ENCODE measurements around the gene MAPRE3. TPM values are rescaled to one million over a fixed set of nuclear protein-coding genes. Genes with fewer than 3 reads are reported as not detected.

The MAPRE3 gene
- total RNA-seq, 1 experiment from 2014 or later = 4.9 TPM

- Histone ChIP-seq H3K27me3 (replicated peaks; ENCODE audit: control insufficient read depth, insufficient read depth, low read length) (no peaks in the 10 kb centered on the region), H3K36me3 (ENCODE audit: control insufficient read depth, insufficient read depth, low read length) (no peaks in the 10 kb centered on the region), H3K4me1 (no peaks in the 10 kb centered on the region), H3K4me3 (ENCODE audit: low read depth, low read length) (no peak overlapping the region), H3K9me3 (no peaks in the 10 kb centered on the region)
- Mint-ChIP-seq H3K9me3 (ENCODE audit: unreplicated experiment) (no peaks in the 10 kb centered on the region), H3K27me3 (ENCODE audit: insufficient read depth, unreplicated experiment) (no peaks in the 10 kb centered on the region), H3K27ac (ENCODE audit: unreplicated experiment) (no peak overlapping the region), H3K4me1 (ENCODE audit: low read depth, unreplicated experiment) (peaks cover 6% of the 10 kb centered on the region), H3K4me3 (ENCODE audit: unreplicated experiment) (no peak overlapping the region), H3K36me3 (ENCODE audit: insufficient read depth, unreplicated experiment) (no peaks in the 10 kb centered on the region)
- ChIA-PET CTCF (interaction anchor here (0.8 to 1.1 kb wide), 3 partner anchors 11 to 560 kb away, joined by 3 to 4 read pairs (median 3); no protein-coding TSS in a partner anchor), POLR2A (interaction anchor here (0.5 kb wide), 1 partner anchor 138 kb away, joined by 3 read pairs; no protein-coding TSS in a partner anchor)
- intact Hi-C loops (cut with micrococcal nuclease; ENCODE audit: unreplicated experiment) = no loop called here
- no peak for DNase-seq
- TF ChIP-seq CTCF (IDR thresholded peaks at IDR 0.05; ENCODE audit: insufficient read depth in 1 of 2, low read depth in 1 of 2, low read length in 1 of 2, severe bottlenecking in 1 of 2, unreplicated experiment in 1 of 2) = no peak
- BruUV-seq (replicated peaks) = no TSS peak
Measured at GRCh38 chr2:26932974-26933373, 37.5 kb upstream of the MAPRE3 start.

GRCh38 chr2:26933431-26934334 lies 36.8 kb upstream of the MAPRE3 start:
- no peak for DNase-seq
- no peak overlapping the region for H3K27ac Mint-ChIP-seq (ENCODE audit: unreplicated experiment)
- H3K9me3 Mint-ChIP-seq (ENCODE audit: unreplicated experiment) = no peaks in the 10 kb centered on the region
- POLR2A ChIA-PET = no interaction called here
- Histone ChIP-seq H3K4me3 (ENCODE audit: low read depth, low read length) (no peak overlapping the region), H3K9me3 (no peaks in the 10 kb centered on the region), H3K4me1 (no peaks in the 10 kb centered on the region), H3K36me3 (ENCODE audit: control insufficient read depth, insufficient read depth, low read length) (no peaks in the 10 kb centered on the region), H3K27me3 (replicated peaks; ENCODE audit: control insufficient read depth, insufficient read depth, low read length) (no peaks in the 10 kb centered on the region)
- no peak overlapping the region for H3K4me3 Mint-ChIP-seq (ENCODE audit: unreplicated experiment)
- H3K27me3 Mint-ChIP-seq (ENCODE audit: insufficient read depth, unreplicated experiment) = no peaks in the 10 kb centered on the region
- intact Hi-C loops (cut with micrococcal nuclease; ENCODE audit: unreplicated experiment) = no loop called here
- BruUV-seq (replicated peaks) = no TSS peak
- H3K36me3 Mint-ChIP-seq (ENCODE audit: insufficient read depth, unreplicated experiment) = no peaks in the 10 kb centered on the region
- peaks cover 6% of the 10 kb centered on the region for H3K4me1 Mint-ChIP-seq (ENCODE audit: low read depth, unreplicated experiment)
- TF ChIP-seq CTCF (IDR thresholded peaks at IDR 0.05; ENCODE audit: insufficient read depth in 1 of 2, low read depth in 1 of 2, low read length in 1 of 2, severe bottlenecking in 1 of 2, unreplicated experiment in 1 of 2) = no peak
- CTCF ChIA-PET = interaction anchor here (0.8 to 1.1 kb wide), 2 partner anchors 11 to 560 kb away, joined by 3 to 4 read pairs; no protein-coding TSS in a partner anchor

- Mint-ChIP-seq H3K4me1 (ENCODE audit: low read depth, unreplicated experiment) (peaks cover 6% of the 10 kb centered on the region), H3K9me3 (ENCODE audit: unreplicated experiment) (no peaks in the 10 kb centered on the region), H3K4me3 (ENCODE audit: unreplicated experiment) (no peak overlapping the region), H3K27ac (ENCODE audit: unreplicated experiment) (no peak overlapping the region), H3K27me3 (ENCODE audit: insufficient read depth, unreplicated experiment) (no peaks in the 10 kb centered on the region), H3K36me3 (ENCODE audit: insufficient read depth, unreplicated experiment) (no peaks in the 10 kb centered on the region)
- no peaks in the 10 kb centered on the region for H3K27me3 ChIP-seq (replicated peaks; ENCODE audit: control insufficient read depth, insufficient read depth, low read length)
- no TSS peak for BruUV-seq (replicated peaks)
- ChIA-PET CTCF (interaction anchor here (1.1 kb wide), 1 partner anchor 12 kb away, joined by 4 read pairs; no protein-coding TSS in a partner anchor), POLR2A (no interaction called here)
- no peaks in the 10 kb centered on the region for H3K36me3 ChIP-seq (ENCODE audit: control insufficient read depth, insufficient read depth, low read length)
- intact Hi-C loops (cut with micrococcal nuclease; ENCODE audit: unreplicated experiment) = no loop called here
- no peak for TF ChIP-seq CTCF (IDR thresholded peaks at IDR 0.05; ENCODE audit: insufficient read depth in 1 of 2, low read depth in 1 of 2, low read length in 1 of 2, severe bottlenecking in 1 of 2, unreplicated experiment in 1 of 2)
- DNase-seq = no peak
- H3K9me3 ChIP-seq = no peaks in the 10 kb centered on the region
- no peaks in the 10 kb centered on the region for H3K4me1 ChIP-seq
- H3K4me3 ChIP-seq (ENCODE audit: low read depth, low read length) = no peak overlapping the region
Measured at GRCh38 chr2:26934335-26934724, 36.1 kb upstream of the MAPRE3 start.

Data from Caco-2 (cell line).